GM18498 (cell line): ENCODE data around the gene ASIC2.
"Not testable (repeated sequence)": the region's sequence is repeated elsewhere in the genome, so short reads cannot be mapped to it uniquely, and the experiment has no call there.

Experiments
- ATAC-seq: cut with Tn5 transposase; IDR thresholded peaks from one replicate; pipeline ENCODE4 v1.9.1; 2021; ENCODE audit warnings: mild to moderate bottlenecking, moderate library complexity; ENCODE audit not compliant: unreplicated experiment

The ASIC2 gene

GRCh38 chr17:32995416-32996045 is 297.6 kb downstream of the ASIC2 start:
- no peak for ATAC-seq

GRCh38 chr17:32993977-32994376 is 299.1 kb downstream of the ASIC2 start:
- ATAC-seq, result no peak

GRCh38 chr17:32992321-32993033 is 300.6 kb downstream of the ASIC2 start:
- ATAC-seq, result no peak

- ATAC-seq, result no peak
Observed at GRCh38 chr17:32988481-32989101, 304.5 kb downstream of the ASIC2 start.

GRCh38 chr17:32987868-32988267 is 305.2 kb downstream of the ASIC2 start:
- ATAC-seq, result not testable (repeated sequence)

- not testable (repeated sequence) for ATAC-seq
Observed at GRCh38 chr17:32987453-32987805, 305.7 kb downstream of the ASIC2 start.

- no peak for ATAC-seq
Observed at GRCh38 chr17:32985050-32985756, 307.9 kb downstream of the ASIC2 start.

- ATAC-seq, result not testable (repeated sequence)
Observed at GRCh38 chr17:32981611-32982010, 311.5 kb downstream of the ASIC2 start.

GRCh38 chr17:32980230-32980629 is 312.9 kb downstream of the ASIC2 start:
- ATAC-seq, result no peak

GRCh38 chr17:32976605-32977004 is 316.5 kb downstream of the ASIC2 start:
- no peak for ATAC-seq

- ATAC-seq, result no peak
Observed at GRCh38 chr17:32976131-32976530, 317.0 kb downstream of the ASIC2 start.

GRCh38 chr17:32971171-32971570 is 321.9 kb downstream of the ASIC2 start:
- ATAC-seq, result no peak

GRCh38 chr17:32970281-32970680 is 322.8 kb downstream of the ASIC2 start:
- no peak for ATAC-seq

- ATAC-seq, result not testable (repeated sequence)
Observed at GRCh38 chr17:32969231-32969630, 323.9 kb downstream of the ASIC2 start.

- no peak for ATAC-seq
Observed at GRCh38 chr17:32964541-32964940, 328.6 kb downstream of the ASIC2 start.
